ENCODE measurements around the gene IL17RB. TPM values are rescaled to one million over a fixed set of nuclear protein-coding genes. Genes with fewer than 3 reads are reported as not detected.

Gene IL17RB
- total and polyA plus RNA-seq, 4 donors, result 0.88 to 7.4 (median 4.4) TPM

- Histone ChIP-seq H3K36me3 (ENCODE audit: control insufficient read depth in 4 of 4, insufficient read depth in 4 of 4, low read length in 4 of 4) (no peaks in the 10 kb centered on the region), H3K27me3 (ENCODE audit: control insufficient read depth in 3 of 3, insufficient read depth in 3 of 3, low read length in 2 of 3) (no peaks in the 10 kb centered on the region), H3K9ac (ENCODE audit: insufficient read depth in 1 of 2, low read length in 2 of 2) (no peak overlapping the region), H3K4me3 (no peak overlapping the region), H3K9me3 (ENCODE audit: control insufficient read depth in 4 of 4, insufficient read depth in 3 of 4, low read length in 3 of 4) (no peaks in the 10 kb centered on the region), H3K4me1 (ENCODE audit: control insufficient read depth in 5 of 5, insufficient read depth in 5 of 5, low read length in 5 of 5) (peaks cover 0 to 4% (median 0%) of the 10 kb centered on the region in 5 donors), H3K27ac (ENCODE audit: low read depth in 1 of 2, low read length in 1 of 2) (no peak overlapping the region)
- 36 to 76% methylated on average over 5 of the region's 5 CpGs for WGBS, 2 donors
- DNase-seq (no peak), ATAC-seq (ENCODE audit: insufficient read depth, low FRiP score) (peak; percentile 5)
- TF ChIP-seq CTCF (IDR thresholded peaks at IDR 0.05; ENCODE audit: control extremely low read depth, extremely low read depth), result no peak
Measured at GRCh38 chr3:53833700-53834099, 12.7 kb upstream of the IL17RB start.

GRCh38 chr3:53834429-53835095 lies 11.8 kb upstream of the IL17RB start:
- ATAC-seq (ENCODE audit: insufficient read depth, low FRiP score), result peak; percentile 32
- Histone ChIP-seq H3K27me3 (ENCODE audit: control insufficient read depth in 3 of 3, insufficient read depth in 3 of 3, low read length in 2 of 3) (no peaks in the 10 kb centered on the region), H3K4me3 (no peak overlapping the region), H3K27ac (ENCODE audit: low read depth in 1 of 2, low read length in 1 of 2) (peak overlapping the region in 1 of 2 donors; percentile 19), H3K4me1 (ENCODE audit: control insufficient read depth in 5 of 5, insufficient read depth in 5 of 5, low read length in 5 of 5) (peaks cover 0 to 4% (median 0%) of the 10 kb centered on the region in 5 donors), H3K36me3 (ENCODE audit: control insufficient read depth in 4 of 4, insufficient read depth in 4 of 4, low read length in 4 of 4) (no peaks in the 10 kb centered on the region), H3K9ac (ENCODE audit: insufficient read depth in 1 of 2, low read length in 2 of 2) (no peak overlapping the region), H3K9me3 (ENCODE audit: control insufficient read depth in 4 of 4, insufficient read depth in 3 of 4, low read length in 3 of 4) (no peaks in the 10 kb centered on the region)
- WGBS, 2 donors, result 46 to 82% methylated on average over 6 of the region's 6 CpGs
- no peak for TF ChIP-seq CTCF (IDR thresholded peaks at IDR 0.05; ENCODE audit: control extremely low read depth, extremely low read depth)
- DNase-seq, result no peak

GRCh38 chr3:53835257-53835656 lies 11.1 kb upstream of the IL17RB start:
- H3K27ac ChIP-seq (ENCODE audit: low read depth in 1 of 2, low read length in 1 of 2), result no peak overlapping the region
- no peak for ATAC-seq (ENCODE audit: insufficient read depth, low FRiP score)

More at GRCh38 chr3:53835257-53835656, 11.1 kb upstream of the IL17RB start:
- TF ChIP-seq CTCF (IDR thresholded peaks at IDR 0.05; ENCODE audit: control extremely low read depth, extremely low read depth), result no peak
- H3K4me3 ChIP-seq, result no peak overlapping the region
- no peaks in the 10 kb centered on the region for H3K36me3 ChIP-seq (ENCODE audit: control insufficient read depth in 4 of 4, insufficient read depth in 4 of 4, low read length in 4 of 4)
- H3K27me3 ChIP-seq (ENCODE audit: control insufficient read depth in 3 of 3, insufficient read depth in 3 of 3, low read length in 2 of 3), result no peaks in the 10 kb centered on the region
- peaks cover 0 to 4% (median 0%) of the 10 kb centered on the region in 5 donors for H3K4me1 ChIP-seq (ENCODE audit: control insufficient read depth in 5 of 5, insufficient read depth in 5 of 5, low read length in 5 of 5)
- H3K9ac ChIP-seq (ENCODE audit: insufficient read depth in 1 of 2, low read length in 2 of 2), result no peak overlapping the region
- DNase-seq, result no peak
- no peaks in the 10 kb centered on the region for H3K9me3 ChIP-seq (ENCODE audit: control insufficient read depth in 4 of 4, insufficient read depth in 3 of 4, low read length in 3 of 4)
- WGBS, 2 donors, result 88 to 100% methylated on average over 1 of the region's 1 CpG
